Measurements from ENCODE around the gene STK32B.

STK32B gene

DNA sequence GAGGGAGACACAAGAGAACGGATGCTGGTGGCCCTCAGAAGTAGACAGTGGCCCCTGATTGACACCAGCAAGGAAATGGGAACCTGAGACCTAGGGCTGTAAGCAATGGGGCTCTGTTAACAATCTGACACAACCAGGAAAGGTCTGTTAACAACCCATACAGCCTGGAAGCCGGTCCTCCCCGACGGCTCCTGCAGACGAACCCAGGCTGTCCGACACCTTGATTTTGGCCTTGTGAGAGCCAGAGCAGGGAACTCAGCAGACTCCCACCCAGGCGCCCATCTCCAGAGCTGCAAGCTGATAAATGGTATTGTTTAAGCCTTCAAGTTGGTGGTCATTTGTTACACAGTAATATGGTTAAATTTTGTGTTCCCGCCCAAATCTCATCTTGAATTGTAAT, 21.8 kb upstream of the STK32B start:
- in situ Hi-C loops (cut with MboI; ENCODE audit: low sequenced_read_pairs), result no loop called here

DNA sequence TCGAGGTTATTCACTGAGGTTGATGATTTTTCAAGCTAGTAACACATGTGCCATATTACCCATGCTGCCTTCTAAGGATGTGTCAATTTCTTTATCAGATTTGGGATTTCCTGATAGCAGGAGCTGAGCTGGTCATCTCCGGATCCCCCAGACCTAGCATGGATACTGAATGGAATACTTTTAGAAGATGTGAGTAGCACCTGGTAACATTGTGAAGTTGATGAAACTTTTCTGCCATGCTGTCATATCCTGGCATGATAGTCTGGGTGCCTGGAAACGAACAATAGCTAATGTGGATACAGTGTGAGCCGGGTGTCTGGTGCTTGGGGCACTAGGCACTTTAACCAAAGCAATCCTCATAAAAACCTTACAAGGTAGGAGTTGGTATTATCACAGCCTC, 21.1 kb upstream of the STK32B start:
- in situ Hi-C loops (cut with MboI; ENCODE audit: low sequenced_read_pairs), result no loop called here

DNA sequence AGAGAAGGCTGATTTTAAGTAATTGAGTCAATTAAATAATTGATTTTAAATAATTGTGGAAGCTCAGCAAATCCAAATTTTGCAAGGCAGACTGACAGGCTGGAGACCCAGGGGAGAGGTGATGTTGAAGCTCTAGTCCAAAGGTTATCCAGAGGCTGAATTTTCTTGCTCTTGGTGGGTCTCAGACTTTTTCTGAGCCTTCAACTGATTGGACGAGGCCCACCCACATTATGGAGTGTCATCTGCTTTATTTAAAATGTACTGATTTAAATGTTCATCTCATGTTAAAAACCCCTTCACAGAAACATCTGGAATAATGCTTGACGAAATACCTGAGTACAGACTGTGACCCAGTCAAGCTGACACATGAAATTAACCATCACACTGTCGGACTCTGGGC, 20.4 kb upstream of the STK32B start:
- in situ Hi-C loops (cut with MboI; ENCODE audit: low sequenced_read_pairs), result no loop called here

DNA sequence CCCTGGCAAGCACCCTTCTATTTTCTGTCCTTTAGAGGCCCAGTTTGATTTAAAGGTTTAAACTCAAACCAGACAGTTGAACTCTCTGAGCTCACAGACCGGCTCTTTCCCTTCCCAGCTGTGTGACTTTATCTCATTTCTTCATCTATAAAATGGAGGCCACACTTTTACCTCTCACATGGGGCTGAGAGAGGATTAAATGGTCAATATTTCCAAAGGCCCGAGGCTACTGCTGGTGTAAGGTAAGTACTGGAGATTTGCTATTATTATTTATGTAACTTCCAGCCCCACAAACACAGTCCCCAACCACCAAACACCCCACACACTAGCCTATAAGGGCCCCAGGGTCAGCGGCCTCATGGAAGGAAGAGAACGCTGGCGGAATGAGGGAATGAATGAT, 18.5 kb upstream of the STK32B start:
- in situ Hi-C loops (cut with MboI; ENCODE audit: low sequenced_read_pairs), result no loop called here

DNA sequence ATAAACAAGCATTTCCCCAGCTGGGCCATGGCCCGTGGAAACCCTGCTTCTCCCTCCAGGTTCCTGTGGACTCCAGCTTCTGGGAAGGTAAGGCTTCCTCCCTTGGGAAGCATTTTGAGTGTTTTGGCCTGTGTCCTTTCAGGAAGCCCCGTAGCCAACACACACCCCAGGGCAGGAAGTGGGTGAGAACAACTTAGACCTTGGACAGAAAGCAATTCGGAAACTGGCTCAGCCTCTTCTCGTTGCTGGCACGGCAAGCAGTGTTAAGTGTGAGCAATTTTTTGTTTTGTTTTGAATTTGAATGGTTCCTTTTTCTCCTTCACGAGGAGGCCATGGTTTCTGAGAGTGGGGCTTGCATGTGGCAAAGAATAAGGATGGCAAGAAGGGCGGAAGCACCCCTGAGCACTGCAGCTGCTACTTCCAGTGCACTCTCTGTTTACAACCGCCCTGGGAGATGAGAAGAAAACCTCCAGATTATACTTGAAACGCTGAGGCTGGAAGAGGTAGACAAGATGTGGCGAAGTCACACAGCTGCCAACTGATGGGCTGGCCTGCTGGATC, 17.9 kb upstream of the STK32B start:
- in situ Hi-C loops (cut with MboI; ENCODE audit: low sequenced_read_pairs), result no loop called here

DNA sequence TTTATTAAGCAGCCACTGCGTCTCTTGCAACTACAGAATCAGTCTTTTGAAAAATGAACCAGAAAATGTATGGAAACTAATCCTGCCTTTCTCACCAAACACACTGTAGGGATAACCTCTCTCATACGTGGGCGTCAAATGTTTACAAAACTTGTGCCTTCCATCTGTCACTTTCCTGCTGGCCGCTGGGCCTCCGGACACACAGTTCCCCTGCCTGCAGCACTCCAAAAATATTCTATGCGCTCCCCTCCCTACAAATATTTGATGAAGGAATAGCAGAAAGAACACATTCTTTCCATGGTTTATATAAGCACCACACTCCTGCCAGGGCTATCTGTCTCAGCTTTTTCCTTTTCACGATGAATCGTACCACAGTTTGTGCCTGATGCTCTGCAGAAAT, 17.1 kb upstream of the STK32B start:
- in situ Hi-C loops (cut with MboI; ENCODE audit: low sequenced_read_pairs), result no loop called here

DNA sequence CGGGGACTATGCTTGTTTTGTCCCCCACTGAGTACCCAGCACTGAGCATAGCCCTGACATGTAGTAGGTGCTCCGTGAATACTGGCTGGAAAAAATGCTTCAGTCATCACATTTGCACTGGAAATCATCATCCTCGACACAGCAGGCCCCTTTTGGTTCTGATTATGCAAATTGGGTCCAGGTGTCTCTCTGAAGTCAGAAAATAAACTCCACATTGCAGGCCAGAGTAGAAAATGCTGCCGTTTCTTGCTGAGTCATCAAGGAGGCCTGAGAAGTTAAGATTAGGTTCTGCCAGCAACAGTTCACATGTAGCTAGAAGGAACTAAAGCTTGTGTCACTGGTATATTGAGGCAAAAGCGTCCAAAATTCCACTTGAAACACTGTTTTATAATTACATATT, 15.0 kb upstream of the STK32B start:
- in situ Hi-C loops (cut with MboI; ENCODE audit: low sequenced_read_pairs), result no loop called here

DNA sequence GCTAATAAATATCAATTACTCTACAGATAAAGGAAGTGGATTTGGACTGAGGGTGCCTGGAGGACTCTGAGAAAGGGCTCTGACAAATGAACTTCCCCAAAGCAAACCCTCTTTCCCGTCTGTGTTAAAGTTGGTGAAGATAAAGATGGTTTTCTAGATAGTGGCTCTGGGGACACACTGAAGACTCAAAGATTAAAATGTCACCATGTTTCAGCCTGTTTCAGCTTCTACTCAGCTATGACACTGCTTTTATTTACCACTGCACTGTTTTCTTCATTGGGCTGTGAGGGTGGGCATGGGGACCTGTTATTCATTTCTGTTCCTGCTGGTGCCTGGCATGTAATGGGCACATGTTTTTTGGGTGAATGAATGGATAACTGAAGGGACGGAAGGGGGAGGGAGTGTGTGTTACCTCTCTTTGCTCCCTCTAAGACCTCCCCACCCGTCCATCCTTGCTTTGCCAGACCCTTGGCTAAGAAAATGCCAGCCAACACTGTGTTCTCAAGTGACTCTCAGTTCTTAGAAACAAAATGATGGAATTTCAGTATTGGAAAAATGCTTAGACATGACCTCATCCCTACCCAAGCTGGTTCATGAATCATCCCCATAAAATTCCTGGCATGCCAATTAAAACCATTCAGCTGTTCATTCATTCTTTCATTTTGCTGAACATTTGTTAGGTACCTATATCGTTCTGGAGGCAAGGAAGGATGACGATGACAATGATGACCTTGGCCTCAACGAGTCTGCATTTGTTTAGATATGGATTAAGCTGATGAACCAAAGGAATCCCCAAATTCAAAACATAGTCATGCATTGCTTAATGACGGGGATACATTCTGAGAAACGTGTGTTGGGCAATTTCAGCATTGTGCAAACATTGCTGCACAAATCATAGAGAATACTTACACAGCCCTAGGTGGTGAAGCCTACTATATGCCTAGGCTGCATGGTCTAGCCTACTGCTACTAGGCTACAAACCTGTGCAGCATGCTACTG, 13.4 kb upstream of the STK32B start:
- in situ Hi-C loops (cut with MboI; ENCODE audit: low sequenced_read_pairs), result no loop called here

DNA sequence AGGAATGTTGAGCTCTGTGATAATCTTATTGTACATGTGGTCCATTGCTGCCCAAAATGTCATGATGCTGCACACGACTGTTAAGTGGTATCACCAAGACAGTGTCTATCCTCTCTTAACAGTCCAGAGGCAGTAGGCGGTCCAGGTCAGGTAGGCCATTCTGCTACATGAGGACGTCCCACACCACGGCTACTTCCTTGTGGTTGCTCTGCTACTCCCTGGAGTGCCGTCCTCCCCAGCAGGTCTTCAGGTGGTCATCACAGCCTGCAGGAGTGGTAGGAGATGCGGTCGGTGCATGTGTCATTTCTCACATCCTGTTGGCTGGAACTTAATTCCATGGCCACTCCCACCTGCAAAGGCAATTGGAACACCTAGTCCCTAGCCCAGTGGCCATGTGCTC, 11.5 kb upstream of the STK32B start:
- in situ Hi-C loops (cut with MboI; ENCODE audit: low sequenced_read_pairs), result no loop called here

DNA sequence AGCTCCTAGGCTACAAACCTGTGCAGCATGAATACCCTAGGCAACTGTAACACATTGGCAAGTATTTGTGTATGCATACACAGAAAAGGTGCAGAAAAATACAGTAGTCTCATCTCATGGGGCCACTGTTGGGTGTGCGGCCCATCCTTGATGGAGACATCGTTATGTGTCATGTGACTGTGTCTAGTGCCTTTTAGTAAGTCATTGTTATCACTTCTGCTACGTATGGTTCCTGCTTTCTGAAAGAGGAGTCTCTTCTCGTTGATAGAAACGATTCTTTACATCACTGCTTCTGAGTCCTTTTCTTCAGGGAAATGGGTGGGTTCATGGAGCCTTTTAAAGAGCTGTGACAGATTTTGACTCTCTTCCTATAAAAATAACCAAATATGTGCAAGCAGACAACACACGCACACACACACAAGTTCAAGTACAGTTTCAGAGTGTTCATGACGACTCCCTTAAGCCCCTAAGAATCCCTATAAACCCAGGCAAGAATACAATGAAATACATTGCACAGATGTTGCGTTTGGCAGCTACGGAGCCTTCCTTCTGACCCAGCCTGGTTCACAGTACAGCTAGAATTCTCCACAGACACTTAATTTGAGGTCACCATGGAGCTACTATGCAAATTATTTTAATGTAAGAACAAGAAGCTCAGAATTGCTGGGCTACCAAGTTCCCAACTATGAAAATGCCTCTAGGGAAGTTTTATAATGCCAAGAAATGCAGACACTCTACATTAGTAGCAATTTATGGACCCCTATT, 10.2 kb upstream of the STK32B start:
- in situ Hi-C loops (cut with MboI; ENCODE audit: low sequenced_read_pairs), result no loop called here

DNA sequence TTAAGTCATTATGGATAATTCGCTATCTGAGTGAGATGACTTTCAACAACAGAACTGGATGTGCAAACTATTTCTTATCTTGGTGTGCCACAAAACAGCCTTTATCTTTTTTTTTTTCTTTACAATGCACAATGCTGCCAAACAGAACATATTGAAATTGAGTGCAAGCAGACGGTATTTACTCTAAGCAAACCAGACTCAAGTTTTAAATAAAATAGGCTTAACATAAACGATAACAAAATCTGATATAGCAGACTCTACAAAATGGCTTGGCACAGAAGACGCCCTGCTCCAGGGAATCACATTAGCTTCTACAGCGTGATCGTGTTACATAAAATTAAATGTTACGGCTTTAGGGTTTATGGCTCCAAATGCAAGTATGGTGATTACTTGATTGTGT, 9.6 kb upstream of the STK32B start:
- in situ Hi-C loops (cut with MboI; ENCODE audit: low sequenced_read_pairs), result no loop called here

DNA sequence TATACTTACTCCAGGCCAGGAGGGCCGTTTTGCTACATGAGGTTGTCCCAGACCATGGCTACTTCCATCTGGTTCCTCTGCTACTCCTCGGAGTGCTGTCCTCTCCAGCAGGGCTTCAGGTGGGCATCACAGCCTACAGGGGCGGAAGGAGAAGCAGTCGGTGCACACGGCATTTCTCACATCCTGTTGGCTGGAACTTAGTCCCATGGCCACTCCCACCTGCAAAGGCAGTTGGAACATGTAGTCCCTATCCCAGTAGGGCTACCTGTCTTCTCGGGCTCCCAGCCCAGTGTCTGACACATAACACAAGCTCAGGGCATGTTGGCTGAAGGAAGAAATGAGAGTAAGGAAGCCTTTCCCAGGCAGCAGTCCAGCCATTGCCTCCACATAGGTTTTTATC, 7.7 kb upstream of the STK32B start:
- in situ Hi-C loops (cut with MboI; ENCODE audit: low sequenced_read_pairs), result no loop called here

DNA sequence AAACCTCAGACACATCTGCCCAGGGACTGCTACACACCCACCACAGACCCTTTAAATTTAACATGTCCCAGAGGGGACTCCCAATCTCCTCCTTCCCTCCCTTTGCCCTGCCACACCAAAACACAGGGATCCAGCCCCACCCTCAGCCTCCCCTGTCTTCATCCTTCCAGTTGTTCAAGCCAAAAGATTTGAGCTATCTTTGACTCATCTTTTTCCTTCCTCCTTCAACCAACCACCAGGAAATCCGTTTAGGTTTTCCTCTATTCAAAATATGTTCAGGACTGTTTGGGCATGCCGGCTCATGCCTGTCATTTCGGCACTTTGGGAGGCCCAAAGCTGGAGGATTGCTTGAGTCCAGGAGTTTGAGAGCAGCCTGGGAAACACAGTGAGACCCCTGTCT, 6.9 kb upstream of the STK32B start:
- in situ Hi-C loops (cut with MboI; ENCODE audit: low sequenced_read_pairs), result no loop called here

DNA sequence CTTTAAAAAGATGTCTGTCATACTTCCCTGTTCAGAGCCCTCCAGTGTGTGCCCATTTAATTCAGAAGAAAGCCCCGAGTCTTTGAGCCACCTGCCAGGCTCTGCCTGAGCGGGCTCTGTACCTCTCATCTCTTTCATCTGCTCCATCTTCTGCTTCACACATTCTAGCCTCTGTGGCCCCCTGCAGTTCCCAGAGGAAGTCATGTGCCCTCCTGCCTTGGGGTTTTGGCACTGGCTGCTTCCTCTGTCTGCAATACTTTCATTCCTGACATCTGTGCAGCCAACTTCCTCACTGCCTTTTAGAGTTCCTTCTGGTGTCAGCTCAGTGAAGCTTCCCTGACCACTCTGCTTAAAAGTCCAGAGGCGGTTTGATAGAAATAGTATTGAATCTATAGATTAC, 6.2 kb upstream of the STK32B start:
- in situ Hi-C loops (cut with MboI; ENCODE audit: low sequenced_read_pairs), result no loop called here

DNA sequence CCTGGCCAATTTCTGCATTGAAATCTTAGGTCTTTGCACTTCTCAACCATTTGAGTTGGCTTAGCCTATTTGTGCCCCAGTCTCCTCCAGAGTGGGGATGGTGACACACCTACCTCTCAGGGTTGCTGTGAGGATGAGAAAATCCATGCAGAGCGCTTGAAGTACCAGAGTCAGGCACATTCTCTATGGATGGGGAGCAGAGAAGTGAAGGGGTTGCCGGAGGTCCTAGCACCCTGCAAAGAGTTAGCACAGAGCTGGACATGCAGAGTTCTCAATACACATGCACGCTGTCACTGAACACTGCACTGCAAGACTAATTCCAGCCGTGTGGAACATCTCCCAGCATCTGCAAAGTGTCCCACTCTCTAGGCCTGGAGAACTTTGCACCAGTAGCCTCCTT, 2.6 kb upstream of the STK32B start:
- in situ Hi-C loops (cut with MboI; ENCODE audit: low sequenced_read_pairs), result no loop called here

DNA sequence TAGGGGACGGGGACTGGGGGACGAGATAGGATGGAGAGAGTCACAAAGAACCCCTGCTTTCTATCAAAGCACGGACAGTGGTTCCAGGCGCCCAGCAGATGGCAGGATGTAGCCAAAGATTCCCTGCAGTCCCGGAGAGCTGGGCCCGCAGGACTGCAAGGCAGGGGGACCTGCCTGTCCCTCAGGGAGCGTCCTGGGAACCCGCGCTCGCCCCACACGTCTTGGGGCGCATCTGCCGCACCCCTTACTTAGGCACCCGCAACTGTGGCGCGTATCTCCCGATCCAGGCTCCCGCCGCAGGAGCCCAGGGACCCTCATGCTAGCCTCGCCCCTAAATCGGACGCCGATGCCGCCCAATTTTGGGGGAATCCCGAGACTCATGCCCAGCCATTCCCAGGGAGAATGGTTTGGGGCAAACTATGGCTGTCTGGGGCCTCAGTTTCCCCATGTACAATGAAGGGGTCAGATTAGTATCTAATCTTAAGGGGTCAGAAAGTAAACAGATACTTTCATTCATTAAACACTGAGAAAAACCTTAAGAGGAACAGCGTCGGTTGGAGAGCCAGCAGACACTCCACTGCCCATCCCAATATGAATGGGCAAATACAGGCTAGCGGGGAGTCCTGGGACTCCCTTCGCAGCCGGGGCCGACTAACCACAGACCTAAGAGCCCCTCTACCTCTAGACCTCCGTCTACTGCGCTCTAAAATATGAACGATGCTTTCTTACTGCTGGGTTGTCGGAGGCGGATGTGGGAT, 581 bp upstream of the STK32B start:
- in situ Hi-C loops (cut with MboI; ENCODE audit: low sequenced_read_pairs), result no loop called here

DNA sequence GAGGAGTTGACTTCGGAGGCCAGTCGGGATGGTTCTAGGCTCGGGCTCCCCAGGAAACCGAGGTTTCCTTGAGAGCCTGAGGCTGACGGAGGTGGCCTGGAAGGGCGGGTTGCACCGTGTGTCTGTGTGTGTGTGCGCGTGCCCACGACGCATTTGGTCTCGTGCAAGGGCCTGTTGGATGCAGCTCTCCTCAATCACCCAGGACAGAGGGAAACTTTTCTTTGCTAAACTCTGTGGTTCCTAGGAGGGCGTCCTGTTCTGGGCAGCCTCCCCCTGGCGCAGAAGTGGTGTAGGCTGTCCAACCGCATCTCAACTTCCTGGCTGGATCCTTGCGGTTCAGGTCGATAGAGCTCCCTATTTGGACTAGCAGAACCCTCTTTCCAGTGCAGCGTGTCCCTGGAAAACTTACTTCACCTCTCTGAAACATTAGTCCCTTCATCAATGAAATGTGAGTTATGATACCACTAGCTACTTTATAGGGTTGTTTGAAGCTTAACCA, 973 bp downstream of the STK32B start:
- in situ Hi-C loops (cut with MboI; ENCODE audit: low sequenced_read_pairs), result no loop called here

DNA sequence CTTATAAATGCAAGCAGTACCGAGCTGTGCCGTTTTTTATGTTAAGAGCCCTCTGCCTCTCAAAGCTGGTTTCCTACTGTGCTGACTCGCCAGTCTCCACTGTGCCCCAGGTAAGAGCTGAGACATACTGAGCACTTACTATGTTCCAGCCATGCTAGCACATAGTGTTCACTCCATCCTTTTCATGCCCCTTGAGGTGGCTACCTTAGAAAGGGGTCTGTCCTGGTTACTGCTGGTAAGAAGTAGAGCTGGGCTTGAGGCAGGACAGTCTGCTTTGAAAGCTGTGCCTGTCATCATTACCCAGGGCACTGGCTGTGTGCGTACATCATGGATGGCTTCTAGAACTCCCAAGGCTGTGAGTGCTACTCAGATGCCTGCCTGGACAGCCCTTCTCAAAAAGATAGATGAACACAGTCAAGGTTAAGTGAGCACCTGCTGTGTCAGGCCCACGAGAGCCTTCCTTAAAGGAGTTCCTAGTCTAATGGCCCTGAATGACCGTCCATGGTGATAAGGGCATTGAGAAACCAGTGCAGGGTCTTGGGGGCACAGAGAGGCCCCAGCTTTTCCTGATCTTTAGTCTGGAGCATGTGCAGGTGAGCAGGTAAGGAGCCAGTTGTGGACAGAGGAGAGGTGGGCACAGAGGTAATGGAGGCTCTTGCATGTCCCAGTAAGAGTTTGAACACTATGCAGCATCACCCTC, 1.6 kb downstream of the STK32B start:
- in situ Hi-C loops (cut with MboI; ENCODE audit: low sequenced_read_pairs), result no loop called here

DNA sequence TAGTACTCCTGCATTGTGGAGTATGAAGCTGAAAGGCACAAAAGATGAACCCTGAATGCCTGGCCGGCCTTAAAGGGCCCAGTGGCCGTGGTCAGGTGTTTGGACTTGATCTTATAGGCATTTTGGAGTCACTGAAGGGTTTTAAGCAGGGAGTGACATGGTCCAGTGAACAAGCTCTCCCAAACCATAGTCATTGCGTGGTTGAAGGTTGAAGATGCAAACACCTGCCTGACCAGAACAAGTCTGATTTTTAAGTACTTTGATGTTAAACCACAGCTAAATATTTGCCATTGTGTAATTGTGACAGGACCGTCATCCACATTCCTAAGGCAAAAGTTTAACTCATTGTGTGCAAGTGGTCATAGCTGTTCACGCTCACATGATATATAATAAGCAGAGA, 3.3 kb downstream of the STK32B start:
- in situ Hi-C loops (cut with MboI; ENCODE audit: low sequenced_read_pairs), result no loop called here

DNA sequence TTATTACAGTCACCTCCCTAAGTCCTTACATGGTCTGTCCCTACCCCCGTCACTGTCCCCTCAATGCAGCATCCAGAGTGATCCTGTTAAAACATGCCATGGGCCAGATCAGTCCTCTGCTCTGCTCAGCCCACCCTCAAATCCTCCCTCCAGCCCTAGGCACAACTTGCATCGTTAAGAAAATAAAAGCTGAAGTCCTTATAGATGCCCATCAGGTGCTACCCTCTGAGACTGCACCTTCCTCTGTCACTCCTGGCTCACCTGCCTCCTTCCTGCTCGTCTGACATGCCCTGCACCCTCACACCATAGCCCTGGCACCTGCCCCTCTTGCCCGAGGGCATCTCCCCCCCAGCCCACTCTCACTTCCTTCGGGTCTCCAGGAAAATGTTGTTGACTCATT, 4.1 kb downstream of the STK32B start:
- in situ Hi-C loops (cut with MboI; ENCODE audit: low sequenced_read_pairs), result no loop called here

All from HL-60/S4 (cell line).